Measurements from ENCODE around the gene RUNX3. TPM values are rescaled to one million over a fixed set of nuclear protein-coding genes. Genes with fewer than 3 reads are reported as not detected.

The RUNX3 gene
- total RNA-seq, 4 donors from 2014 or later, result 0.27 to 2.8 (median 0.77) TPM

GRCh38 chr1:24966121-24966723 is 36.1 kb upstream of the RUNX3 start:
- TF ChIP-seq CTCF (IDR thresholded peaks at IDR 0.05) (no peak), POLR2A (IDR thresholded peaks at IDR 0.05) (no peak)
- no peak for DNase-seq
- intact Hi-C loops (cut with DNase I), result no loop called here
- Histone ChIP-seq H3K36me3 (no peaks in the 10 kb centered on the region), H3K27ac (no peak overlapping the region), H3K9me3 (no peaks in the 10 kb centered on the region), H3K4me1 (no peaks in the 10 kb centered on the region), H3K4me3 (replicated peaks in 1 of 3) (no peak overlapping the region), H3K27me3 (no peaks in the 10 kb centered on the region)
- WGBS, 2 donors, result 88 to 90% methylated on average over 4 of the region's 4 CpGs

GRCh38 chr1:24965571-24965930 is 35.5 kb upstream of the RUNX3 start:
- intact Hi-C loops (cut with DNase I), result no loop called here
- 83 to 93% methylated on average over 8 to 10 of the region's 10 CpGs for WGBS, 2 donors
- Histone ChIP-seq H3K36me3 (no peaks in the 10 kb centered on the region), H3K9me3 (no peaks in the 10 kb centered on the region), H3K4me3 (replicated peaks in 1 of 3) (no peak overlapping the region), H3K27me3 (no peaks in the 10 kb centered on the region), H3K27ac (no peak overlapping the region), H3K4me1 (no peaks in the 10 kb centered on the region)
- no peak for DNase-seq
- TF ChIP-seq POLR2A (IDR thresholded peaks at IDR 0.05), result no peak

- intact Hi-C loops (cut with DNase I), result no loop called here
- peak; percentile 15 to 38 for DNase-seq
- no peak overlapping the region for H3K4me3 ChIP-seq (replicated peaks in 1 of 3)
- no peak for TF ChIP-seq CTCF (IDR thresholded peaks at IDR 0.05)
- no peak for TF ChIP-seq POLR2A (IDR thresholded peaks at IDR 0.05)
- 79 to 88% methylated on average over 28 to 32 of the region's 32 CpGs for WGBS, 2 donors
- no peaks in the 10 kb centered on the region for H3K9me3 ChIP-seq
- no peaks in the 10 kb centered on the region for H3K27me3 ChIP-seq
- H3K36me3 ChIP-seq, result no peaks in the 10 kb centered on the region
- no peak overlapping the region for H3K27ac ChIP-seq
- H3K4me1 ChIP-seq, result no peaks in the 10 kb centered on the region
Measured at GRCh38 chr1:24964811-24965570, 34.9 kb upstream of the RUNX3 start.

- Histone ChIP-seq H3K27me3 (no peaks in the 10 kb centered on the region), H3K9me3 (no peaks in the 10 kb centered on the region), H3K4me3 (replicated peaks in 1 of 3) (no peak overlapping the region), H3K4me1 (no peaks in the 10 kb centered on the region), H3K36me3 (no peaks in the 10 kb centered on the region), H3K27ac (no peak overlapping the region)
- intact Hi-C loops (cut with DNase I), result no loop called here
- WGBS, 2 donors, result 89 to 91% methylated on average over 19 to 22 of the region's 23 CpGs
- TF ChIP-seq POLR2A (IDR thresholded peaks at IDR 0.05) (no peak), CTCF (IDR thresholded peaks at IDR 0.05) (no peak)
- no peak for DNase-seq
Measured at GRCh38 chr1:24963943-24964693, 34.0 kb upstream of the RUNX3 start.

GRCh38 chr1:24963099-24963872 is 33.2 kb upstream of the RUNX3 start:
- intact Hi-C loops (cut with DNase I), result no loop called here
- 56 to 66% methylated on average over 8 of the region's 9 CpGs for WGBS, 2 donors
- H3K9me3 ChIP-seq, result no peaks in the 10 kb centered on the region
- H3K36me3 ChIP-seq, result no peaks in the 10 kb centered on the region
- DNase-seq, result peak in 1 of 2 donors; percentile 5
- TF ChIP-seq CTCF (IDR thresholded peaks at IDR 0.05) (no peak), POLR2A (IDR thresholded peaks at IDR 0.05) (no peak)
- no peak overlapping the region for H3K27ac ChIP-seq
- H3K27me3 ChIP-seq, result no peaks in the 10 kb centered on the region
- H3K4me1 ChIP-seq, result no peaks in the 10 kb centered on the region
- H3K4me3 ChIP-seq (replicated peaks in 1 of 3), result no peak overlapping the region

All from thyroid gland (tissue), 4 donors.